KMS-11 (cell line): ENCODE measurements around the gene RABEP2.

ENCODE experiments used
- H2AFZ ChIP-seq: fragments of 200-600 bp; sonication (generic); 2 replicates; pipeline ENCODE4 v1.6.1; 2016; ENCODE audit warnings: antibody characterized with exemption, mixed run types, low read depth
- H3K27ac ChIP-seq: fragments of 200-600 bp; sonication (generic); 2 replicates; pipeline ENCODE4 v1.6.1; 2016; ENCODE audit warnings: mild to moderate bottlenecking, mixed run types
- H3K27me3 ChIP-seq: fragments of 200-600 bp; sonication (generic); 2 replicates; pipeline ENCODE4 v1.6.1; 2017; ENCODE audit warnings: mild to moderate bottlenecking, low read depth, mixed run types, moderate library complexity; ENCODE audit not compliant: insufficient read depth
- H3K36me3 ChIP-seq: fragments of 200-600 bp; sonication (generic); 2 replicates; pipeline ENCODE4 v1.6.1; 2017; ENCODE audit warnings: mild to moderate bottlenecking, mixed run types; ENCODE audit not compliant: insufficient read depth
- H3K4me1 ChIP-seq: fragments of 200-600 bp; sonication (generic); 2 replicates; pipeline ENCODE4 v1.6.1; 2016; ENCODE audit warnings: mild to moderate bottlenecking, low read depth, mixed run types; ENCODE audit not compliant: poor library complexity, severe bottlenecking
- H3K4me2 ChIP-seq: fragments of 200-600 bp; sonication (generic); 2 replicates; pipeline ENCODE4 v1.7.0; 2016; ENCODE audit warnings: mild to moderate bottlenecking, mixed run types
- H3K4me3 ChIP-seq: fragments of 200-600 bp; sonication (generic); IDR thresholded peaks from 2 replicates; pipeline ENCODE4 v1.6.1; 2017; ENCODE audit warnings: low read depth, low read length, mixed read lengths; ENCODE audit not compliant: insufficient read depth
- H3K79me2 ChIP-seq: fragments of 200-600 bp; sonication (generic); 2 replicates; pipeline ENCODE4 v1.6.1; 2016; ENCODE audit warnings: low read depth, mixed run types; ENCODE audit not compliant: insufficient read depth
- H3K9ac ChIP-seq: fragments of 200-600 bp; sonication (generic); 2 replicates; pipeline ENCODE4 v1.6.1; 2016; ENCODE audit warnings: mild to moderate bottlenecking, mixed run types
- H4K20me1 ChIP-seq: fragments of 200-600 bp; sonication (generic); 2 replicates; pipeline ENCODE4 v1.6.1; 2016; ENCODE audit warnings: mild to moderate bottlenecking, mixed run types; ENCODE audit not compliant: insufficient read depth
- TF ChIP-seq, protein P1 (sequence below): fragments of 200-600 bp; sonication (generic); conservative IDR thresholded peaks from 2 replicates; pipeline ENCODE4 v1.6.1; 2017; ENCODE audit warnings: low read depth, mild to moderate bottlenecking, antibody characterized with exemption, low read length, moderate library complexity, mixed read lengths

The RABEP2 gene

DNA sequence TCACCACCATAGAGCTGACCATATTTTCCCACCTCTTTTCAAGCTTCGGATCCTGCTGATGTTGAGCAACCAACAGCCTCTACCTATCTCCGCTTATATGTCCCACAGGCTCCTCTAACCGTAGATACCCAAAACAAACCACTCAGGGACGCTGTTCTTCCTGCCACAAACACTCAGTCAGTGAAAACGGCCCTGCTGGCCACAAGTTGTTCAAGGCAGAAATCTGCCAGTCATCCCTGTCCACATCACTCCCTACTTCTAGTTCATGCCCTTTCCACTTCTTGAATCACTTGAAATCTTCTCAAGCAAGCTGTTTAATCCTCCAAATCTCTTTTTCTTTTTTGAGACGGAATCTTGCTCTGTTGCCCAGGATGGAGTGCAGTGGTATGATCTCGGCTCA is 7.9 kb downstream of the RABEP2 start:
- no peaks in the 10 kb centered on the region for H3K36me3 ChIP-seq
- H3K27me3 ChIP-seq = no peaks in the 10 kb centered on the region
- no peaks in the 10 kb centered on the region for H3K79me2 ChIP-seq
- no peak overlapping the region for H3K27ac ChIP-seq
- H4K20me1 ChIP-seq = no peaks in the 10 kb centered on the region
- no peak overlapping the region for H3K9ac ChIP-seq
- no peak overlapping the region for H3K4me2 ChIP-seq
- TF ChIP-seq, protein P1, sequence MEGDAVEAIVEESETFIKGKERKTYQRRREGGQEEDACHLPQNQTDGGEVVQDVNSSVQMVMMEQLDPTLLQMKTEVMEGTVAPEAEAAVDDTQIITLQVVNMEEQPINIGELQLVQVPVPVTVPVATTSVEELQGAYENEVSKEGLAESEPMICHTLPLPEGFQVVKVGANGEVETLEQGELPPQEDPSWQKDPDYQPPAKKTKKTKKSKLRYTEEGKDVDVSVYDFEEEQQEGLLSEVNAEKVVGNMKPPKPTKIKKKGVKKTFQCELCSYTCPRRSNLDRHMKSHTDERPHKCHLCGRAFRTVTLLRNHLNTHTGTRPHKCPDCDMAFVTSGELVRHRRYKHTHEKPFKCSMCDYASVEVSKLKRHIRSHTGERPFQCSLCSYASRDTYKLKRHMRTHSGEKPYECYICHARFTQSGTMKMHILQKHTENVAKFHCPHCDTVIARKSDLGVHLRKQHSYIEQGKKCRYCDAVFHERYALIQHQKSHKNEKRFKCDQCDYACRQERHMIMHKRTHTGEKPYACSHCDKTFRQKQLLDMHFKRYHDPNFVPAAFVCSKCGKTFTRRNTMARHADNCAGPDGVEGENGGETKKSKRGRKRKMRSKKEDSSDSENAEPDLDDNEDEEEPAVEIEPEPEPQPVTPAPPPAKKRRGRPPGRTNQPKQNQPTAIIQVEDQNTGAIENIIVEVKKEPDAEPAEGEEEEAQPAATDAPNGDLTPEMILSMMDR = no peak
- H3K4me1 ChIP-seq = no peaks in the 10 kb centered on the region
- no peak overlapping the region for H3K4me3 ChIP-seq
- H2AFZ ChIP-seq = no peak overlapping the region

- peaks cover 6% of the 10 kb centered on the region for H3K4me1 ChIP-seq
- H3K79me2 ChIP-seq = no peaks in the 10 kb centered on the region
- H3K27me3 ChIP-seq = no peaks in the 10 kb centered on the region
- H3K27ac ChIP-seq = no peak overlapping the region
- H3K36me3 ChIP-seq = no peaks in the 10 kb centered on the region
- H3K4me3 ChIP-seq = no peak overlapping the region
- H3K9ac ChIP-seq = no peak overlapping the region
- H2AFZ ChIP-seq = no peak overlapping the region
- TF ChIP-seq, protein P1 = no peak
- H3K4me2 ChIP-seq = no peak overlapping the region
- H4K20me1 ChIP-seq = no peaks in the 10 kb centered on the region
These were observed 9.9 kb downstream of the RABEP2 start for GRCh38 chr16:28915181-28915580.

- Histone ChIP-seq H3K4me3 (no peak overlapping the region), H3K79me2 (no peaks in the 10 kb centered on the region), H3K27ac (no peak overlapping the region), H3K36me3 (no peaks in the 10 kb centered on the region), H3K9ac (no peak overlapping the region), H3K4me1 (peaks cover 8% of the 10 kb centered on the region), H3K4me2 (no peak overlapping the region), H4K20me1 (no peaks in the 10 kb centered on the region), H2AFZ (no peak overlapping the region), H3K27me3 (no peaks in the 10 kb centered on the region)
- TF ChIP-seq, protein P1 = no peak
These were observed 10.9 kb downstream of the RABEP2 start for GRCh38 chr16:28913946-28914724.

- H3K4me2 ChIP-seq = no peak overlapping the region
- H3K79me2 ChIP-seq = no peaks in the 10 kb centered on the region
- no peak overlapping the region for H3K9ac ChIP-seq
- TF ChIP-seq, protein P1 = no peak
- H3K4me3 ChIP-seq = no peak overlapping the region
- H3K27me3 ChIP-seq = no peaks in the 10 kb centered on the region
- no peak overlapping the region for H2AFZ ChIP-seq
- peaks cover 8% of the 10 kb centered on the region for H3K4me1 ChIP-seq
- no peak overlapping the region for H3K27ac ChIP-seq
- no peaks in the 10 kb centered on the region for H4K20me1 ChIP-seq
- no peaks in the 10 kb centered on the region for H3K36me3 ChIP-seq
These were observed 12.5 kb downstream of the RABEP2 start for GRCh38 chr16:28912558-28912957.
